Fibroblast of villous mesenchyme (primary cell): ENCODE data around the gene RANGAP1. TPM values are rescaled to one million over a fixed set of nuclear protein-coding genes. Genes with fewer than 3 reads are reported as not detected.

Source experiments
- DNase-seq: peaks from one replicate; pipeline ENCODE4 v3.0.0-alpha.2; 2010; ENCODE audit warnings: low read depth
- H3K4me3 ChIP-seq: 2 replicates; pipeline ENCODE4 v1.5.1; 2011; ENCODE audit warnings: low read depth, mild to moderate bottlenecking, low read length
- small RNA-seq: library from RNA; depleted of rRNA; stranded (forward); fragments of <200 nt; gene quantifications from one replicate; pipeline ENCODE3, GENCODE V24; 2012
- total RNA-seq: library from RNA; depleted of rRNA; stranded (reverse); fragments of >200 nt; gene quantifications from 2 replicates; pipeline ENCODE4 v1.2.3, GENCODE V29; 2012
- TF ChIP-seq, protein P1 (sequence below): IDR thresholded peaks from 2 replicates; pipeline ENCODE4 v1.5.1; 2012; ENCODE audit warnings: low read depth, mild to moderate bottlenecking, low read length; ENCODE audit not compliant: insufficient read depth

Gene RANGAP1
- total RNA-seq, 1 donor = 95.9 TPM

- TF ChIP-seq, protein P1, sequence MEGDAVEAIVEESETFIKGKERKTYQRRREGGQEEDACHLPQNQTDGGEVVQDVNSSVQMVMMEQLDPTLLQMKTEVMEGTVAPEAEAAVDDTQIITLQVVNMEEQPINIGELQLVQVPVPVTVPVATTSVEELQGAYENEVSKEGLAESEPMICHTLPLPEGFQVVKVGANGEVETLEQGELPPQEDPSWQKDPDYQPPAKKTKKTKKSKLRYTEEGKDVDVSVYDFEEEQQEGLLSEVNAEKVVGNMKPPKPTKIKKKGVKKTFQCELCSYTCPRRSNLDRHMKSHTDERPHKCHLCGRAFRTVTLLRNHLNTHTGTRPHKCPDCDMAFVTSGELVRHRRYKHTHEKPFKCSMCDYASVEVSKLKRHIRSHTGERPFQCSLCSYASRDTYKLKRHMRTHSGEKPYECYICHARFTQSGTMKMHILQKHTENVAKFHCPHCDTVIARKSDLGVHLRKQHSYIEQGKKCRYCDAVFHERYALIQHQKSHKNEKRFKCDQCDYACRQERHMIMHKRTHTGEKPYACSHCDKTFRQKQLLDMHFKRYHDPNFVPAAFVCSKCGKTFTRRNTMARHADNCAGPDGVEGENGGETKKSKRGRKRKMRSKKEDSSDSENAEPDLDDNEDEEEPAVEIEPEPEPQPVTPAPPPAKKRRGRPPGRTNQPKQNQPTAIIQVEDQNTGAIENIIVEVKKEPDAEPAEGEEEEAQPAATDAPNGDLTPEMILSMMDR = no peak
- DNase-seq = no peak
- H3K4me3 ChIP-seq = no peak overlapping the region
Measured at GRCh38 chr22:41201141-41201540, 84.8 kb downstream of the RANGAP1 start.

GRCh38 chr22:41198027-41198580 is 87.9 kb downstream of the RANGAP1 start:
- peak overlapping the region; percentile 85 for H3K4me3 ChIP-seq
- DNase-seq = peak; percentile 21
- TF ChIP-seq, protein P1 = no peak

DNA sequence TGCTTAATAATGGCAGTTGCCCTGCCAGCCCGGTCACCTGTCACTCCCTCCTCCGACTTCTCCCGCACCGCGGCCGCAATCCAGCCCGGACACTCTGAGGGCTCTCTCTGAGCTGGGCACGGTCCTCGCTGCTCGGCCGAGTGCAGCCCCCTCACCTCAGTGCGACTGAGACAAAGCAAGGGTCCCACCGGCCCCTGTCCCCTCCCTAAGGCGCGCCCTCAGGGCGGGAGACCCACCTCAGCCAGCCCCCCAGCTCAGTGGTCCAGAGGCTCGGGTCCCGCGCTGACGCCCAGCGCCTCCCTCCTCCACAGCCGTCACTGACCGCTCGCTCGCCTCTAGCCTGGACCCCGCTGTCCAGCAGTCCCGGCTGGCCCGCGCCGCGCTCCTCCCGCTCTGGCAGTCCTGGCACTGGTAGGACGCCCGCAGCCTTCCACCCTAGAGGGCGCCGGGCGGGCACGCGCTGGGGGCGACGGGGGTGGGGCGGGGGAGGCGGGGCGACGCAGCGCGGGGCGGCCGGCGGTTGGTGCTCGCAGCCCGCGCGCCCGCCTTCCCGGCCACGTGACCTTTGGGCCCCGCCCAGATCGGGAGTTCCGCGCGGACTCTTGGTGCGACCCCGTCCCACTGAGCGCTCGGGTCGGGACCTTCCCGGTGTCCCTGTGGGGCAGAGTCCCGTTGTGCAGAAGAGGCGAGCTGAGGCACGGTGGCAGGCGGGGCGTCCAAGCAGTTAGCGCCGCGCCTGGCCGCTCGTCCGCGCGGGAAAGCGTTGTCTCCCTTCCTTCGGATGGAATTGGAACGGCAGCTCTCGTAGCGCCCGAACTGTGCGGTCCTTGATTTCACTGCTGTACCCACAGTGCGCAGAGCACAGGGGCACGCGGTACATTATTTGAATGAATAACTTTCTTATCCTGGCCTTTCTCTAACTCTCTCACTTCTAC is 88.7 kb downstream of the RANGAP1 start:
- TF ChIP-seq, protein P1 = no peak
- DNase-seq = peak; percentile 48
- H3K4me3 ChIP-seq = peak overlapping the region; percentile 85

Small RNA genes lying within 50 kb of the gene (small RNA-seq; reads per million reads assigned to genes)
- gene MIR6889 = not detected

Other genes with a start within 250 kb of the RANGAP1 start
- 45.4 and 73.8 TPM in 2 replicates for gene EP300, start 193.6 kb downstream of the RANGAP1 start, total RNA-seq
- 23.2 and 32.0 TPM in 2 replicates for gene L3MBTL2, start 80.9 kb downstream of the RANGAP1 start, total RNA-seq
- 0.43 and 0.64 TPM in 2 replicates for gene CHADL, start 45.3 kb downstream of the RANGAP1 start, total RNA-seq
- gene ZC3H7B, start 15.3 kb upstream of the RANGAP1 start, total RNA-seq = 68.0 and 80.3 TPM in 2 replicates
- gene TEF, start 95.8 kb upstream of the RANGAP1 start, total RNA-seq = 7.7 and 8.6 TPM in 2 replicates
- 23.2 and 35.4 TPM in 2 replicates for gene TOB2, start 160.6 kb upstream of the RANGAP1 start, total RNA-seq
- gene PHF5A, start 182.5 kb upstream of the RANGAP1 start, total RNA-seq = 38.0 and 51.0 TPM in 2 replicates
- 50.6 and 69.1 TPM in 2 replicates for gene ACO2, start 182.9 kb upstream of the RANGAP1 start, total RNA-seq